H1 (cell line): Measurements from ENCODE around the gene EMD. TPM values are rescaled to one million over a fixed set of nuclear protein-coding genes. Genes with fewer than 3 reads are reported as not detected.

Source experiments
- CTCF ChIA-PET: fragments of 300-600 bp; sonication (Branson Sonifier 250); formaldehyde crosslinking; loops from one replicate; lab custom pipeline; 2021; ENCODE audit not compliant: partially characterized antibody; lab: Charles Lee
- POLR2A ChIA-PET: fragments of 300-600 bp; sonication (Branson Sonifier 250); formaldehyde crosslinking; loops from one replicate; lab custom pipeline; 2021; ENCODE audit warnings: inconsistent platforms; ENCODE audit not compliant: partially characterized antibody; lab: Charles Lee
- DNase-seq, 2 experiments: peaks; one replicate each; pipeline versions ENCODE4 v3.0.0 to v3.0.0-alpha.2; 2010 to 2022; ENCODE audit warnings: low spot score in 2 of 2, low read depth in 1 of 2, mixed read lengths in 1 of 2
- FAIRE-seq: peaks from 2 replicates; lab custom pipeline; 2011; peaks lifted over from hg19 to GRCh38; lab: Jason Lieb, UNC
- H2AFZ ChIP-seq: 2 replicates; pipeline ENCODE4 v1.8.1; 2012; ENCODE audit warnings: low read length, inconsistent platforms
- H2AK5ac ChIP-seq: 2 replicates; pipeline ENCODE4 v1.6.1; 2013; ENCODE audit warnings: low read depth, low read length
- H2BK120ac ChIP-seq: replicated peaks from 2 replicates; pipeline ENCODE3; 2013; ENCODE audit warnings: low read depth, low read length, inconsistent platforms
- H2BK12ac ChIP-seq: 2 replicates; pipeline ENCODE4 v1.6.1; 2013; ENCODE audit warnings: low read depth, low read length
- H2BK15ac ChIP-seq: 2 replicates; pipeline ENCODE4 v1.6.1; 2013; ENCODE audit warnings: low read length
- H2BK20ac ChIP-seq: 2 replicates; pipeline ENCODE4 v1.6.1; 2013; ENCODE audit warnings: low read length
- H2BK5ac ChIP-seq: 2 replicates; pipeline ENCODE4 v1.6.1; 2013; ENCODE audit warnings: low read depth, low read length
- H3K14ac ChIP-seq: 2 replicates; pipeline ENCODE4 v1.6.1; 2013; ENCODE audit warnings: inconsistent platforms; ENCODE audit not compliant: insufficient read length
- H3K18ac ChIP-seq: 2 replicates; pipeline ENCODE4 v1.6.1; 2013; ENCODE audit warnings: low read length; ENCODE audit errors: extremely low read depth
- H3K23ac ChIP-seq: 2 replicates; pipeline ENCODE4 v1.6.1; 2013; ENCODE audit warnings: inconsistent platforms; ENCODE audit not compliant: insufficient read length
- H3K23me2 ChIP-seq: 2 replicates; pipeline ENCODE4 v1.6.1; 2013; ENCODE audit warnings: low read depth, low read length
- H3K27ac ChIP-seq: 2 replicates; pipeline ENCODE4 v1.6.1; 2011; ENCODE audit warnings: low read depth, low read length, inconsistent platforms
- H3K27me3 ChIP-seq, 4 experiments: replicated peaks in 1 of 4; 1 replicate in 1 of 4; 2 replicates in 3 of 4; pipeline versions ENCODE4 v1.6.1 to v1.8.1; 2011 to 2013; ENCODE audit warnings: low read length in 3 of 4, mild to moderate bottlenecking in 3 of 4, inconsistent platforms in 2 of 4, mixed read lengths in 2 of 4, moderate library complexity in 1 of 4; ENCODE audit not compliant: control insufficient read depth in 3 of 4, insufficient read depth in 3 of 4; ENCODE audit errors: extremely low read depth in 1 of 4
- H3K36me3 ChIP-seq, 4 experiments: 2 replicates each; pipeline versions ENCODE4 v1.6.1 to v1.8.1; 2011 to 2013; ENCODE audit warnings: mild to moderate bottlenecking in 4 of 4, low read length in 3 of 4, moderate library complexity in 2 of 4, control low read depth in 1 of 4, inconsistent platforms in 1 of 4; ENCODE audit not compliant: insufficient read depth in 4 of 4, control insufficient read depth in 2 of 4
- H3K4ac ChIP-seq: replicated peaks from 2 replicates; pipeline ENCODE3; 2013; ENCODE audit warnings: low read length, low read depth, mixed read lengths, inconsistent platforms; ENCODE audit not compliant: insufficient read length
- H3K4me1 ChIP-seq, 4 experiments: replicated peaks in 1 of 4; 1 replicate in 1 of 4; 2 replicates in 3 of 4; pipeline versions ENCODE4 v1.6.1 to v1.8.1; 2011 to 2013; ENCODE audit warnings: low read length in 3 of 4, inconsistent platforms in 2 of 4, mixed read lengths in 1 of 4; ENCODE audit not compliant: insufficient read depth in 4 of 4, control insufficient read depth in 3 of 4
- H3K4me2 ChIP-seq, 2 experiments: 2 replicates each; pipeline versions ENCODE4 v1.6.1 to v1.8.1; 2011 to 2013; ENCODE audit warnings: low read depth in 2 of 2, low read length in 2 of 2, control low read depth in 1 of 2, inconsistent platforms in 1 of 2, mild to moderate bottlenecking in 1 of 2; ENCODE audit not compliant: insufficient read depth in 1 of 2
- H3K4me3 ChIP-seq, 4 experiments: fragments of 200-600, 300-600 bp in 1 of 4; sonication (generic), shearing (Covaris generic), sonication (Bioruptor Twin) in 1 of 4; 2 replicates each; pipeline versions ENCODE4 v1.5.1 to v1.8.1; 2011 to 2016; ENCODE audit warnings: low read length in 4 of 4, low read depth in 3 of 4, control low read depth in 2 of 4, inconsistent platforms in 2 of 4, mild to moderate bottlenecking in 2 of 4, mixed read lengths in 1 of 4, moderate library complexity in 1 of 4; ENCODE audit not compliant: insufficient read depth in 2 of 4; ENCODE audit errors: extremely low read depth in 1 of 4
- H3K56ac ChIP-seq: replicated peaks from 2 replicates; pipeline ENCODE3; 2013; ENCODE audit warnings: low read depth, mild to moderate bottlenecking, mixed read lengths, low read length, inconsistent platforms; ENCODE audit not compliant: insufficient read length
- H3K79me1 ChIP-seq: 2 replicates; pipeline ENCODE4 v1.6.1; 2013; ENCODE audit warnings: low read depth, low read length, control low read depth
- H3K79me2 ChIP-seq, 2 experiments: 2 replicates each; pipeline versions ENCODE4 v1.6.1 to v1.8.1; 2012 to 2013; ENCODE audit warnings: low read length in 2 of 2, mild to moderate bottlenecking in 2 of 2, inconsistent platforms in 1 of 2; ENCODE audit not compliant: insufficient read depth in 2 of 2, control insufficient read depth in 1 of 2
- H3K9ac ChIP-seq, 4 experiments: replicated peaks in 1 of 4; 1 replicate in 1 of 4; 2 replicates in 3 of 4; pipeline versions ENCODE4 v1.6.1 to v1.8.1; 2011 to 2013; ENCODE audit warnings: low read depth in 3 of 4, low read length in 3 of 4, control low read depth in 2 of 4, mild to moderate bottlenecking in 2 of 4, moderate library complexity in 2 of 4, inconsistent platforms in 1 of 4; ENCODE audit errors: extremely low read depth in 1 of 4
- H3K9me3 ChIP-seq, 2 experiments: 2 replicates each; pipeline versions ENCODE4 v1.6.1 to v1.8.1; 2012 to 2013; ENCODE audit warnings: mild to moderate bottlenecking in 2 of 2, moderate library complexity in 2 of 2, control low read depth in 1 of 2, inconsistent platforms in 1 of 2, low read depth in 1 of 2, low read length in 1 of 2, mixed read lengths in 1 of 2; ENCODE audit not compliant: insufficient read depth in 2 of 2
- H4K20me1 ChIP-seq, 2 experiments: replicated peaks in 1 of 2; 2 replicates each; pipeline versions ENCODE3 to v1.8.1; 2011 to 2013; ENCODE audit warnings: inconsistent platforms in 2 of 2, low read length in 2 of 2, mild to moderate bottlenecking in 1 of 2; ENCODE audit not compliant: insufficient read depth in 2 of 2, control insufficient read depth in 1 of 2
- H4K5ac ChIP-seq: 2 replicates; pipeline ENCODE4 v1.6.1; 2013; ENCODE audit warnings: low read length, low read depth, mixed read lengths, inconsistent platforms; ENCODE audit not compliant: insufficient read length
- H4K8ac ChIP-seq: 2 replicates; pipeline ENCODE4 v1.8.0; 2013; ENCODE audit warnings: mild to moderate bottlenecking, moderate library complexity, low read length, inconsistent platforms; ENCODE audit not compliant: insufficient read depth; ENCODE audit errors: extremely low read depth
- H4K91ac ChIP-seq: replicated peaks from 2 replicates; pipeline ENCODE3; 2013; ENCODE audit warnings: low read length, mixed read lengths, inconsistent platforms; ENCODE audit not compliant: insufficient read length
- CBX8 ChIP-seq: fragments of 300-800, 300-1000 bp; sonication (generic); IDR thresholded peaks from 2 replicates; pipeline ENCODE4 v1.7.1; 2016; ENCODE audit warnings: low read depth, low read length, borderline replicate concordance
- RFX5 ChIP-seq: IDR thresholded peaks from 2 replicates; pipeline ENCODE4 v1.6.1; 2011; ENCODE audit warnings: low read depth, low read length, improper control_type of control experiment, borderline replicate concordance
- RXRA ChIP-seq: IDR thresholded peaks from 2 replicates; pipeline ENCODE4 v1.6.1; 2011; ENCODE audit warnings: low read depth, mild to moderate bottlenecking, low read length, moderate library complexity; ENCODE audit not compliant: insufficient read depth
- WGBS, 2 experiments: shearing (Covaris generic) in 1 of 2; methylation state at CpG; one replicate each; pipeline versions ENCODE4 v1.1.6 to v1.1.7; 2013 to 2015; ENCODE audit warnings: low lambda C conversion rate in 2 of 2, mixed read lengths in 2 of 2, inconsistent platforms in 1 of 2, low coverage in 1 of 2, missing lambda C conversion rate in 1 of 2; ENCODE audit not compliant: insufficient replicate concordance in 2 of 2, insufficient coverage in 1 of 2, insufficient read length in 1 of 2; ENCODE audit errors: extremely low coverage in 1 of 2, missing lambda C conversion rate in 1 of 2; 5-methylcytosine and 5-hydroxymethylcytosine counted together
- polyA plus RNA-seq, 7 experiments: library from polyadenylated mRNA; depleted of rRNA in 3 of 7; stranded (reverse) in 5 of 7; unstranded in 2 of 7; fragments of >200 nt in 5 of 7; fragments of 200-250 nt in 2 of 7; gene quantifications; 1 replicate in 5 of 7; 2 replicates in 1 of 7; 4 replicates in 1 of 7; pipeline versions ENCODE4 v1.2.1 to v1.2.3, GENCODE V29; 2011 to 2013; ENCODE audit warnings: missing spikeins in 2 of 7, mixed read lengths in 2 of 7
- total RNA-seq: library from RNA; stranded (reverse); fragmentation: NEBNext Ultra II Directional; extraction: Animal tissue kit (Norgen Biotek cat#: 25700); gene quantifications from 2 replicates; pipeline ENCODE4 v1.2.1, GENCODE V29; 2021

Gene EMD
- total and polyA plus RNA-seq, 2 of the 8 experiments (the other 6 are each of a cell fraction or from before 2014, with no cell fraction given) = 45.5 to 109 TPM

DNA sequence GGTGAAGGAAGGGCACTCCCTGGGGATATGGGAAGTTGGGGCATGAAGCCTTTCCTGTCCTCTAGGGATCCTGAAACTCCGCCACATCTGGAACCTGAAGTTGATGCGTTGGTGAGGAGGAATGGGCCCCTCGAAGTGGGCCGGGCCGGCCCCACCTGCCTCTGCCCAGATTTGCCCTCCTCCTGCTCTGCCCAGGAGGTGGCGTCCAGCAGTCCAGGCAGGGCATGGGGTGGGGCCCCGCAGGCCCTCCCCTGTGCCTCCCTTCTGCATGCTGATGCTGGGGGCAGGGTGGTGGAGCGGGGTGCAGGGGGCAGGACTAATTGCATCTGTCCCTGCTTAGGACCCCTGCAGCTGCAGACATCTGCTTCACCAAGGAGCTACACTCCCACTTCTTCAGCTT is 34.0 kb downstream of the EMD start:
- no peak overlapping the region; a peak in 1 of 4 replicates for H3K4me2 ChIP-seq
- H3K56ac ChIP-seq = no peak overlapping the region
- H3K4ac ChIP-seq = no peak overlapping the region
- no peak overlapping the region for H3K18ac ChIP-seq
- H3K23ac ChIP-seq = no peak overlapping the region
- H3K9ac ChIP-seq = no peak overlapping the region
- no peak overlapping the region for H2BK20ac ChIP-seq
- no peaks in the 10 kb centered on the region for H3K79me1 ChIP-seq
- H2AFZ ChIP-seq = no peak overlapping the region
- H3K9me3 ChIP-seq = no peaks in the 10 kb centered on the region
- no peak overlapping the region for H4K91ac ChIP-seq
- FAIRE-seq (no peak), DNase-seq (no peak)
- no peak overlapping the region for H2AK5ac ChIP-seq
- no peaks in the 10 kb centered on the region for H3K23me2 ChIP-seq
- no peak overlapping the region for H2BK5ac ChIP-seq
- no peaks in the 10 kb centered on the region for H3K79me2 ChIP-seq
- H4K8ac ChIP-seq = no peak overlapping the region
- CTCF ChIA-PET = interaction anchor here (0.9 to 1.1 kb wide), 2 partner anchors 19 to 28 kb away, joined by 3 to 4 read pairs; no protein-coding TSS in a partner anchor
- TF ChIP-seq RFX5 (no peak), CBX8 (no peak), RXRA (no peak)
- POLR2A ChIA-PET = interaction anchor here (1.0 kb wide), 1 partner anchor 10 kb away, joined by 3 read pairs; no protein-coding TSS in a partner anchor
- H2BK12ac ChIP-seq = no peak overlapping the region
- no peaks in the 10 kb centered on the region for H4K20me1 ChIP-seq
- no peak overlapping the region for H3K27ac ChIP-seq
- H2BK15ac ChIP-seq = no peak overlapping the region
- WGBS, 2 experiments = 89% methylated on average over 3 of the region's 8 CpGs; no CpG with 5 or more reads in 1 of the 2 experiments
- H3K4me1 ChIP-seq = peaks cover 2 to 11% (median 3%) of the 10 kb centered on the region in 4 experiments; a peak in 4 of 7 replicates
- no peak overlapping the region for H2BK120ac ChIP-seq
- H3K27me3 ChIP-seq = no peaks in the 10 kb centered on the region
- no peak overlapping the region for H3K14ac ChIP-seq
- H3K36me3 ChIP-seq = peaks cover 0 to 5% (median 0%) of the 10 kb centered on the region in 4 experiments; a peak in 1 of 8 replicates
- no peak overlapping the region for H3K4me3 ChIP-seq
- H4K5ac ChIP-seq = no peak overlapping the region
